IPS DF 4.7 (cell line): Measurements from ENCODE around the gene USP32.
"Not testable (repeated sequence)": the region's sequence is repeated elsewhere in the genome, so short reads cannot be mapped to it uniquely, and the experiment has no call there.

Experiments used
- DNase-seq: peaks from one replicate; pipeline ENCODE4 v3.0.0-alpha.2; 2013; ENCODE audit warnings: low spot score; ENCODE audit errors: extremely low read depth

Gene USP32

DNA sequence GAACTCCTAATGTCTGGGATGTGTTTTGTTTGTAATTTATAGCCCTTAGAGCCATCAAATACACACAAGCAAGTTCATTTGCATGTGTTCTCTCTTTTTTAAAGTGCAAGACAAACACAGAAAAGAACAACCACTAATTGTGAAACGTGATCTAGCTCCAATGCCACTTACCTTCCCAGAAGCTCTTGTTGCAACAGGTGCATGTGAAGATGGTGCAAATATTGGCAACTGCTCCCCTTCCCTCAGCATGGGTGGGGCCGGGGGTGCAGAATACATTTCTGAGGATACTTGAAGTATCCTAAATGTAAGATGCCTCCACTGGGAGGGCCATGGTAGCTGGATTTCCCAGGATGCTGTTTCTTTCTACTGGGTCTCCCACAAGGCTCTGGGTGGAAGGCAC lies 213.8 kb downstream of the USP32 start:
- DNase-seq = not testable (repeated sequence)

DNA sequence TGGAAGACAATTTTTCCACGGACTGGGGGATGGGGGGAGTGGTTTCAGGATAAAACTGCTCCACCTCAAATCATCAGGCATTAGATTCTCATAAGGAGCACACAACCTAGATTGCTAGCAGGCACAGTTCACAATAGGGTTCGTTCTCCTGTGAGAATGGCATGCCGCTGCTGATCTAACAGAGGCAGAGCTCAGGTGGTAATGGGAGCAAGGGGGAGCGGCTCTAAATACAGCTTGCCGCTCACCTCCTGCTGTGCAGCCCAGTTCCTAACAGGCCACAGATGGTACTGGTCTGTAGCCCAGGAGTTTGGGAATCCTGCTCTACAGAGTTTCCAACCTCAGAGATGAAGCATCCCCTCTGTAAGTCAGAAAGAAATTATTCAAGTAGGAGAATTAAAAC lies 215.2 kb downstream of the USP32 start:
- DNase-seq = not testable (repeated sequence)

DNA sequence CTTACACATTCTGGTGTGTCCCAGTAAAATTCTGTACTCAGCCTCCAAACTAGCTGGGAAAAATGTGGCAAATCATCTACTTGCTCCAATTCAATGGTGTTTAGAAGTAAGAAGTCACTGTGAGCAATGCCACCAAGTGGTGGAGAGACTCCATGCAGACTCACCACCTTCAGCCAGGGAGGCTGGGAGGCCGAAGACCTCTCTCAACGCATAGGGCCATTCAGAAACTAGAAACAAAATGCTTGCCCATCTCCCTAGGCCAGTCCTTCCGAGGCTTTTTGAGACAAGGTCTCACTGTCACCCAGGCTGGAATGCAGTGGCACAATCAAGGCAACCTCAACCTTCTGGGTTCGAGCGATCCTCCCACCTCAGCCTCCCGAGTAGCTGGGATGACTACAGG lies 217.2 kb downstream of the USP32 start:
- DNase-seq = not testable (repeated sequence)

DNA sequence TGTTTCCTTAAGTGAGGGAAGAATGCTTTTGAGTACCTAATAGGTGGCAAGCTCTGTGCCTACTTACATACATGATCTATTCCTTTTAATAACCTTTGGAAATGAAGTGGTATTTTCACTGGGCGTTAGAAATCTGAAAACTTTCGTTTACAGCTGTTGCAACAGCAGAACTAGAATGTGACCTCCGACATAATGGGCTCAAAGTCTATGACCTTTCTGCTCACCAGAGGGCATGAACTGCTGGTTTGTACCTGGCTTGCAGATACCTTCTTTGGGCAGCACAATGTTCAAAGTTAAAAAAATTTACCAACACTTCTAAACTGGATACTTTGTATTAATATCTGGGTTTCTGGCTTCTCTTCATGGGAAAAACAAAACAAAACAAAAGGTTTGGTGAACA lies 217.9 kb downstream of the USP32 start:
- no peak for DNase-seq

DNA sequence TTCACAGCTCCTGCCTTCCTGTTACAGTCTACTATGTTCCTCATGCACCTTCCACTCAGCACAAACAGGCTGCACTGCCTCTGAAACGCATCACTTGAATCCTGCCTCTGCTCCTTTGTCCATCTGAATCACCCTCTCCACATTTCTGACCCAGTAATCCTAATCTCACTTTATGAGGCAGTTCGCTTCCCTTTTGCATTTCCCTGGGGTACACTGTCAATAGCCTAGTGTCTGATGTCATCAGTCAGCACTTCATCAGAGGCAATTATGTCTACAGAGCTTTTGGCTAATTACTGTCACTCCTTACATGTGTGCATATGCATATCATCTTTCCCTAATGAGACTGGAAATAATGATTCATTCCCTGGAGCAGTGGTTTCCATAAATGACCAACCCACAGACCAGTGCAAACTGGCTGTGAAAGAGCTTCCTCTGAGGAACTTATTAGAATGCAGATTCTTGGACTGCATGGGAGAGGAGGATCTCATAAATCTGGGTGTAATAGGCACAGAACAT lies 218.6 kb downstream of the USP32 start:
- DNase-seq = no peak

DNA sequence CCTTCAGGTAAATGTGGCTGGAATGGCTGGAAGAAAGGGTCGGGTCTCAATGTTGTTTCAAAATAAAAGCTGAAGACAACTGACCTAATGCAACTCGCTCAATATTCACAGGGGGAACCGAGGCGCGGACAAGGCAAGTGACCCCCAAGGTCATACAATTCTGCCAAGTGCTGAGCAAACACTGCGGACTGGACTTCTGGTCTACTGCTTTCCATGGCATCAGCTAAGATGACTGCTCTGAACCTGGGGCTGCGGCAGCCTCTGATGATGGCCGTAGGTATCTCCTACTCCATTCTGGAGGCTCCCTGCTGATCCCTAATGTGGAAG lies 220.2 kb downstream of the USP32 start:
- DNase-seq = no peak

DNA sequence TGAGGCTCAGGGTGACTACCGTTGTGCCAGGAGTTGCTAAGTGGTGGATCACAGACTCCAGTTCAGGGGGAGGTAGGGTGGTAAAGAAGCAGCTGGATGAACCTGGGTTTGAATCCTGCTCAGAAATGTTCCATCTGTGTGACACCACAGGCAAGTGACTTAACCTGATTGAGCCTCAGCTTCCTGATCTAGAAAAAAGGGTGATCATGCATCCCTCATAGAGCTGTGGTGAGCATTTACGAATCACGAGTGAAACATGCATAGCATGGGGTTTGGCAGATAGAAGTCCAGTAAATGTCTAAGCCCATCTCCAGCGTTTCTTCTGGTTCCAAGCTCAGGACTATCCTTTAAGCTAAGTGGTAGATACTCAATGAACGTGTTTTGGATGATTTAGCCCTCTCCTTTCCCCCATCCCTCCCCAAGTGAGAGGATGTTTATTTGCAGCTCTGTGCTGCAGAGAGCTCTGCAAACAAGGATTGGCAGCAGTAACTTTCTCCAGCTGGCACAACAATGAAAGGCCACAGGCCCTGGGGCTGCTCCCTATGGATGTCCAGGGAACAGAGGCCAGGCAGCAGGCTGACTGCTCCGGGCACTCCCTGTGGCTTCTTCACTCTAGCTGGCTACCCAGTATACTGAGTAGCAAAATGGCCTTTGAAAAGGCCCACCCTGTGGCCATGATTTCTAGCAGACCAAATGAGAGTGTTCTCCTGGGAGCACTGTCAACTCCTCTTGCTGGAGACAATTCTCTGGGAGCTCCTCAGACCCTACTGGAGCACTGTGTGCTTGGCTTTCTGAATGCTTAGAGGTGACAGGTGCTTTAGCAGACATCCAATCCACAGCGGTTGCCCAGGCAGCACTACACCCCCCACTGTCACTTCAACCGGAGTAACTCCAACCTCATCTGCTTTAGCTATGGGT lies 220.8 kb downstream of the USP32 start:
- no peak for DNase-seq

DNA sequence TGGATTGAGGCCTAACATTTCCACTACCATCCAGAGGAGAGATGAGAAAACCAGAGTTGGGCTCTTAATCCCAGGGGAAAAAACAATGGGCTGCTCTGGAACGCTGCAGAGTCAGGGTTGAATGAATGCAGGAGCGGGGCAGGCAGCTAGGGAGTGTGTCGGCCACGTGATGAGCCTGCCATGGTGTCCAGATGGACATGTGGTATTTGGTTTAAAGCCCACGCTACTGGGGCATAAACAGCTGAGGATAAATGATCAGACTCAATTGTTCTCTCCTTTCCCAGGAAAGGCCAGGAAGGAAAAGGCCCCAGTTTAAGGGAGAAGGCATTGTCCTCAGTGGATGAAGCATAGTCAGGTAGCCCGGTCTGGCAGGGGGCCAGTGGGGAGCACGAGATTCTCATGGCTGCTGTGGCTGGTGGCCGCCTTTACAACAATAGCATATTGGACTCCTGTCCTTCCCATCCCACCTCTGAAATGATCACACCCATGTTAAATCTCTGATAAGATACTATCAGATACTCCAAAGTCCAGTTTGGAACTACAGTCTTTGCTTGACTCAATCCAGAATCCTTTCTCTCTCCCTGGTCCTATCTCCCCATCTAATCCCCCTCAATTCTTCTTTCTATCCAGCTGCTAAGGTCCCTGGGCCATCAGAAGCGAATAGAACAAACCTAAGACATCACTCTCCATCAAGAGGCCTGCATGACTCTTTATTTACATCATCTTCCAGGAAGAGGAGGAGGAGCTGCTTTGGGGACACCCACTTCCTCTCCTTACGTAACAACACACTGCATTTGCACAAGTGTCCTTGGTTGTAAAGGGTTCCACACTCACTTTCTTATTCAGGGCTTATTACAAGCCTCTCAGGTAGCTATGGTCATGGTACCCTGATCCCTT lies 221.8 kb downstream of the USP32 start:
- no peak for DNase-seq

DNA sequence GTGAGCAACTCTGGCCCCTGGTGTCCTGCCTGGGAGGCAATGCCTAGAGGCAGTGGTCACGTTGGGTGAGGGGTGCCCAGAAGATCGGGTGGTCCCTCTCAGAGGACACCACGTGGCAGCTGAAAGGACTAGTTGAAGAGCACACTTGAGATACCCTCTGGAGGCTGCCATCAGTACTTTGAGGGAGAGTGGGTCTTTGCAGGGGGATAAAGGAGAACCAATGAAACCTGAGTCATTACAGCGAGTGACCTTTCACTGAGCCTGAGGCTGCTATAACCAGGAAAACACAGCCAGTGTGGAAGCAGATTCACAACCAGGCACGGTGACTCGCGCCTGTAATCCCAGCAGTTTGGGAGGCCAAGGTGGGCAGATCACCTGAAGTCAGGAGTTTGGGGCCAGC lies 223.3 kb downstream of the USP32 start:
- no peak for DNase-seq

DNA sequence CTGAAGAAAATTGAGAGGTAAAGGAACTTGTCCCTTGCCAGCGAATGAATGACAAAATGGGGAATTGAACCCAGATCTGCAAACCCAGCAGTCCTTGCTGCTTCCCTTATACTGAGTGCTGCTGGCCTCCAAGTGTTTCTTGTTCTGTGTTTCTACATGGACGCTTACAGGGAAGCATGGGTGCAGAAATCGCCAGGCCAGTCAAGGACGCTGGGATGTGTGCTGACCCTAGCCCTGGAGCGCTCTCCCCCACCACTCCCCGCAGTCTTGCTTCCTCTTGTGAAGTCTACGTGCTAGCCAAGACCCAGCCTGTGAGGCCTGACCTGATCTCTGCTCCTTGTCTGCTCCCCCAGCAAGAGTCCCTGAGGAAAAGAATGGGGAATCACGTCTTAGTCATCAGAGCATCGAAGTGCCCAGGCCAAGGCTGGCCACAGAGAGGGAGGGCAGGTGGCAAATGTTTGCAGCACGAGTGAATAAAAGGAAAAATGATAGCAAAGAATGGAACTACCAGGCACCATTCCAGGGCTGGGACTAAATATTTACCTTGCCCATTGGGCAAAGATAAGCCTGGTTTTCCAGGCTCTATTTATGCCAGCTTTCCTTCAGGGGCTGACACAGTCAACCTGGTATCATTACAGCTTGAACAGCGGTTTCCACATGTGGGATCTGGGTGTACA lies 224.7 kb downstream of the USP32 start:
- DNase-seq = no peak

DNA sequence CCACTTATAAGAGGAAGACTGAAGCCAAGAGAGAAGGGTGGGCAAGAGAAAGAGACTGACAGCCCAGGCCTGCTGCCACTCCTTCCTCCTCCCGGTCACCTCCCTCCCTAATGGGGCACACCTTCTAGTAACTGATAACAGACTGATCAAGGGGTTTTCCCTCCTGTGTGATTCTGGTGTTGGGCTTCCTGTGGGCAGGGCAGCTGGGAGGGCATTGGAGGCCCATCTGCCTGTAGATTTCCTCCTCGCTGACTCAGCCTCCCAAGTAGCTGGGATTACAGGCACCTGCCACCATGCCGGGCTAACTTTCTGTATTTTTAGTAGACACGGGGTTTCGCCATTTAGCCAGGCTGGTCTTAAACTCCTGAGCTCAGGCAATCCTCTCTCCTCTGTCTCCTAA lies 226.0 kb downstream of the USP32 start:
- DNase-seq = no peak

DNA sequence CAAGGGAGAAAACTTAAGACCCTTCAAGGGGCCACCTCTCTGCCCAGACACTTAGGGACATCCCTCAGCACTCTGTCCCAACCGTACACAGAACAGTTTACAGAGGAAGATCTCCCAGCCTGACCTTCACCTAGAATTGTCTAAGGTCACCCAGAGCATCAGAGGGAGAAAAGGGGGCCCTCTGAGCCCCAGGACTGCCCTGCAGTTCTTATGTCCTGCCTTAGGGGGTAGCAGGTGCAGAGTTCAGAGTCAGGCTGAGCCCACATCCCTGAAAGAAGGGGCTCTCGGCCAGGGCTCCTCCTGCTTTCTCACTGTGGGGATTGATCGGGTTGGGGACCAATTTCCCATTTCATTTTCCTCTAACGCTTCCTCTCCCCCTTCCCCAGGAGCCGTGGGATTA lies 226.7 kb downstream of the USP32 start:
- DNase-seq = no peak

DNA sequence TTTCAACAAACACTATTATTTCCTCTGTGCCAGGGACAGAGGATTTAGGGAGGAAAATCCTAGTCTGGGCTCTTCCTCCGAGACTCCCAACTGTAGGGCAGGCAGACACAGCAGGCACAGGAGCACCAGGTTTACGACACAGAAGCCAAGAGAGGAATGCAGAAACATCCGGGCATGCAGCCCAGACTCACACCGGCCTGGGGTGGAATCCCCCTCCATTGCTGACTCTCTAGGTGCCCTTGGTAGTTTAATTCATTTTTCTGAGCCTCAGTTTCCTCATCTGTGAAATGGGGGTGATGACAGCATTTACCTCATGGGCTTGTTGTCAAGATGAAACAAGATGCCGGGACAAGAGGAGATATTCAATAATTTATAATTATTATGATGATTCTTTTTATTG lies 227.2 kb downstream of the USP32 start:
- DNase-seq = no peak

DNA sequence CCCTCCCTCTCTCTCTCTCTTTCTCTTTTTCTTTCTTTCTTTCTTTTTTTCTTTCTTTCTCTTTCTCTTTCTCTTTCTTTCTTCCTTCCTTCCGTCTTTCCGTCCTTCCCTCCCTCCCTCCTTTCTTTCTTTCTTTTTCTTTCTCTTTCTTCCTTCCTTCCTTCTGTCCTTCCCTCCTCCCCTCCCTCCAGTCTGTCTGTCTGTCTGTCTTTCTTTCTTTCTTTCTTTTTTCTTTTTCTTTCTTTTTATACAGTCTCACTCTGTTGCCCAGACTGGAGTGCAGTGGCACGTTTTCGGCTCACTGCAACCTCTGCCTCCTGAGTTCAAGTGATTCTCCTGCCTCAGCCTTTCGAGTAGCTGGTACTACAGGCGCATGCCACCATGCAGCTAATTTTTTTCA lies 227.8 kb downstream of the USP32 start:
- DNase-seq = no peak

DNA sequence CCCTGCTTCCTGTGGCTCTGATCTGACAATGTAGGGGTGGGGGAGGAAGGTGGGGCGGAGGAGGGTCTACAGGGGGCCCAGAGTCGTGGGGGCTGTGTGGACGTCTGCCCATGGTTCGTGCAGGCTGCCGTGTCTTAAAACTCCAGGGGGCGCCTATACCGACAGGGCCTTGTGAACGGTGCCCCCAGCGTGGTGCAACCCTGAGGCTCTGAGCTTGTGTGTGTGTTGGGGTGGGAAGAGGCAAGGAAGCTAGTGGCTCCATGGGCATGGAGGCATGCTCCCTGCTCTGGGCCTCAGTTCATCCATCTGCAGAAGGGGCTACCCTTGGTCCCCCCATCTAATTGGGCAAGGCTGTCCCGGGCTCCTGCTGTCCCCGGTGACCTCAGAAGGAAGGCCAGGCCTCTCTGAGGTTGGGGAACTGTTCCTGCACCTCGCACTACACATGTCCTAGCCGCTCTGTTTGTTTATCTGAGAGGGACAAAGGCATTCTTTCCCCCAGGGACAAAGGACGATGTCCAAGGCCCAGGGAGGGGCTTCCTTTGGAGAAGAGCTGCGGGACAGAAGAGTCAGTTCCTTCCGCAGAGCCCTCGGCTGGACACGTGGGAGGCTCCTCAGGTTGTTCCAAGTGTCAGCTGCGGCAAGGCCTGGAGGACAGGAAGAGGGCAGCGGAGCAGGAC lies 228.7 kb downstream of the USP32 start:
- DNase-seq = no peak

DNA sequence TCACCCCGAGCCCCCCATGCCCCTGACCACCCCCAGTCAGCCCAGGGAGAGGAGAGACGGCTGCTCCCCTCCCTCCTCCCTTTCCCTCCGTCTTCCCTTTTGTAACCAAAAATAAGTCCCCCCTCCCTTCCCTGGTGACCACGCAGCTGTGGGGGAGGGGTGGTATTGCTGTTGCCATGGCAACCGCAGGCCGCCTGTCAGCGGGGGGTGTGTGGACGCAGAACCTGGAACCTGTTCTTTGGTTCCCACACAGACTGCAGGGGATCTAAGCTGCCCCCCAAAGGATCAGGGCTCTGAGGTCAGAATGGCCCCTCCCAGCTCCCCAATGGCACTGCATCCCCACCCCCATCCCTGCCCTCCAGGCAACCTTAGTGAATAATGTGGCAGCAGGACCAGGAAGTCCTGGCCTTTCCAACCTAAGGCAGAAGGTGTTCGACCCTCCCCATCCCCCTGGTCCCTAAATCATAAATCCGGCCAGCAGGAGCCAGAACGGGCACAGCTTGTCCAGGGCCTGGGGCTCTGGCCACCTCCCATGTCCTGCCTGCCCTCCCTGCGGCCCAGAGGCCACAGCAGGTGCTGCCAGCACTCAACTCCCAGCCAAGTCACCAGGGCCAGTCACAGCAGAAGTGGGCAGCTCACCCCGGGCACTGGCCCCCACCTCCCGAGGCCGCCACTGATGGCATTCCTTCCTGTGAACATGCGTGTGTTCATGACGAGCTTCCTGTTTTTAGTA lies 230.2 kb downstream of the USP32 start:
- no peak for DNase-seq

DNA sequence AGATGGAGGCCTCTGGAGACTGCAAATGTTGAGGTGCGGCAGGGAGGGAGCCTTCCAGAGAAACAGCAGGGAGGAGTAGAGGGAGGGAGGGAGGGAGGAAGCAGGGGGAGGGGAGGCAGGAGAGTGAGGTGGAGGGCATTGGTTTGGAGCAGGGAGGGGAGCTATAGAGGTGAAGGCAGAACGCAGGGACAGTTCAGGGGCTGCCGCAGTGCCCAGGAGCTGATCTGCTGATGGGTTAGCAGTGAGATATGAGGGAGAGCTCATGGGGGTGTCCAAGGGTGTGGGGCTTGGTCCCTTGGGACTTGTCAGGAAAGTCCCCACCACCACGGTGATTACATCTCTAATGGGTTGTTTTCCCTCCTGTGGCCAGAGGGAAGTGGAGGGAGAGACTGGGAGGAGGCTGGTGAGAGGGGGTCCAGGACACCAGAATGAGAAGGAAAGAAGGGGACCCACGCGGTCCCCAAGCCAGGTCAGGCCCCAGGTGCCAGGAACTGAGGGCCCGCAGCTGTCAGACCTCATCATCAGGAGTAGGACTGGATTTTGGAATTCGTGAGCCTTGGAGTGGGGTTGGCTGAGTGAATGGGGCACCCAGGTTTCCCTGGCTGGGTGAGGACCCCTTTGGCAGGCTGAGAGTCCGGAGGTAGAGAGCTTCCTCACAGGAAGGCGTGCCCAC lies 231.0 kb downstream of the USP32 start:
- no peak for DNase-seq

DNA sequence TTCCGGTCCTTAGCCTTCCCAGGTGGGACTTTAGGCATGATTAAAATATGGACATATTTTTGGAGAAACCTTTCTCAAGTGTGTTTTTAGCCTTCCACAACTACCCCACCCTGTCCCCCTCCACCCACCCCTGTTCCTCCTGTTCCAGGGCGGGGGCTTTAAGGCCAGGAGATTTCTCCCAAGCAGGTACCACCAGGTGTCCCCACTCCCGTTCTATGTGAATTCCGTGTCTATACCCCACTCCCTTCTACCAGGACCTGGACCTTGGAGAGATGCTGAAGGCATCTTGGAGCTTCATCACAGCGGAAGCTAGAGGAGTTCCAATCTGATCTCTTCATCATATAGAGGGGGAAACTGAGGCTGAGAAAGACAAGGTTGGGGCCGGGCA lies 232.5 kb downstream of the USP32 start:
- DNase-seq = no peak

DNA sequence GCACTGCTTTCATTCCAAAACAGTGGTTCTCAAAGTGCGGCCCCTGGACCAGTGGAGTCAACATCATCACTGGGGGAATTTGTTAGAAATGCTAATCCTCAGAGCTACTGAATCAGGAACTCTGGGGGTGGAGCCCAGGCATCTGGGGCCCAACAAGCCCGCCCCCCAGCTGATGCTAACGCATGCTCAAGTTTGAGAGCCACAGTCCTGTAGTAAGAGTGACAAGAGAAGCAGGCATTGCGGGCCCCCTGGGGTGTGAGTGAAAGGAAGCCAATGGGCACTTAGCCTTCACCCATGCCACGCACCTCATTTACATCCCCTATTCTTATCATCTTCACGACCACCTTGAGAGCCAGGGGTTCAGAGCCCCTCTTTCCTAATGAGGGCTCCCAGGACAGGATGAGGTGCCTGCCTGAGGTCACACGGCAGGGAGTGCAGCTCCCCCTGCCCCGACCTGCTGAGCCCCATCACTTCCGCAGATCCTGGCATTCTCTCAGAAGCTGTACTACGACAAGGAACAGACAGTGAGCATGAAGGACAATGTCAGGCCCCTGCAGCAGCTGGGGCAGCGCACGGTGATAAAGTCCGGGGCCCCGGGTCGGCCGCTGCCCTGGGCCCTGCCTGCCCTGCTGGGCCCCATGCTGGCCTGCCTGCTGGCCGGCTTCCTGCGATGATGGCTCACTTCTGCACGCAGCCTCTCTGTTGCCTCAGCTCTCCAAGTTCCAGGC lies 233.0 kb downstream of the USP32 start:
- no peak for DNase-seq
